ENCODE measurements around the gene NAA80.

Gene NAA80

DNA sequence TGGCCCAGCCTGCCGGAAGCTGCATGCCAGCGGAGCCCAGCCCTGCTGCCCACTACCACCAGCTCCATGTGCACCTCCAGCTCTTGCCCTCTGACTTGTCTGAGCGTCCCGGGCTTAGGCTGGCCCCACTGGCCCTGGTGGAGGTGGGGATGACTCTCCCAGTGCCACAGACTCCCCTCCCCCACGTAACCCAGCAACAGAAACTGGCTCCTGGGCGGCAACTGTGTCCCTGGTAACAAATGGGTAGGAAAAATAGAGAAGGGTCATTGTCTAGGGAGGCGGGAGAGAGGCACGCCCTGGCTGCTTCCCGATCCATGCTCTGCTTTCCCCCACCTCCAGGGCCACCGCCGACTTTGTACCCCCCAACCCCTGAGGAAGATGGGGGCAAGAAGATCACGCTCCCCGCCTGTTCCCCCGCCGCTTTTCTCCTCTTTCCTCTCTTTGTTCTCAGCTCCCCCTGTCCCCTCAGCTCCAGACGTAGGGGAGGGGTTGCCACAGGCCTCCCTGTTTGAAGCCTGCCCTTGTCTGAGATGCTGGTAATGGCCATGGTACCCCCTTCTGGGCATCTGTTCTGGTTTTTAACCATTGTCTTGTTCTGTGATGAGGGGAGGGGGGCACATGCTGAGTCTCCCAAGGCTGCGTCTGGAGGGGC lies 41.0 kb downstream of the NAA80 start:
- no peak for DNase-seq (ENCODE audit: low read depth)

DNA sequence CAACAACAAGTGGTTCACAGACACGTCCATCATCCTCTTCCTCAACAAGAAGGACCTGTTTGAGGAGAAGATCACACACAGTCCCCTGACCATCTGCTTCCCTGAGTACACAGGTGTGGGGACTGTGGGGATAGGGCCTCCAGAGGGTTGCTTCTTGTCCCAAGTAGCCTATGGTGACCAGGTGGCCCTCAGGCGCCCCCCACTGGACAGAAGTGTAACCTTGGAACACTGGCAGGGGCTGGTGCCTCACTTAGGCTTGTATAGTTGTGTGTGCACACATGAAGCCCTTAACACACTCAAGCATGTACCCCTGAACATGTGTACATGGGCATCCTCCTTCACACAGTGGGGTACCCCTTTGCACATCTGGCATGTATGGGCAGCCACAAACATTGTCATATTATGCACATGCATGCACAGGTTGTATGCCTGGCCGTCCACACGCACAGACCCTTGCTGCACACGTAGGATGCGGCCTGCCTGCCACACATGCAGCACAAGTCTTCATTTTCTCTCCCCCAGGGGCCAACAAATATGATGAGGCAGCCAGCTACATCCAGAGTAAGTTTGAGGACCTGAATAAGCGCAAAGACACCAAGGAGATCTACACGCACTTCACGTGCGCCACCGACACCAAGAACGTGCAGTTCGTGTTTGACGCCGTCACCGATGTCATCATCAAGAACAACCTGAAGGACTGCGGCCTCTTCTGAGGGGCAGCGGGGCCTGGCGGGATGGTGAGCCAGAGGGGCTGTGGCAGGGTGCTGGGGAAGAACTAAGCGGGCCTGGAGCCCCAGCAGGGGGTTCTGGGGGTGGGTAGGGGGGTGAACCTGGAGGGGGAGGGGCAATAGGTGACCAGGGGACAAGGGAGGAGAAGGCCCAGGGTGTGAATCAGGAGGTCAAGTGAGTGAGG lies 42.0 kb downstream of the NAA80 start:
- DNase-seq (ENCODE audit: low read depth) = no peak

DNA sequence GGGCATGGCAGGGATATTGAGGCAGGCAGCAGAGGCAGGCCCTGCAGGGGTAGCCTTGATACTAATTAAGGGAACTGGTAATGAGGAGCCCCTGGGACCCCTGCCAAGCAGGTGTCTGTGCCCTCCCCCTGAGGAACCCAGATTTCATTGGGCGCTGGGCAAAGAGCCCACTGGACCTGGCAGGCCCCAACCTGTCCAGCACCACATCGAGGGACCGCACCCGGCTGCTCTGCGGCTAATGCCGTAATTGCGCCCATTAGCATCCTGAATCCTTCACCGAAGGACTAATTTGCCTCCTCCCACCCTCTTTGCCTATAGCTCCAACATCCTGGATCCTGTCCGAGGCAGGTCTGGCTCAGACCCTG lies 44.0 kb downstream of the NAA80 start:
- DNase-seq (ENCODE audit: low read depth) = no peak

DNA sequence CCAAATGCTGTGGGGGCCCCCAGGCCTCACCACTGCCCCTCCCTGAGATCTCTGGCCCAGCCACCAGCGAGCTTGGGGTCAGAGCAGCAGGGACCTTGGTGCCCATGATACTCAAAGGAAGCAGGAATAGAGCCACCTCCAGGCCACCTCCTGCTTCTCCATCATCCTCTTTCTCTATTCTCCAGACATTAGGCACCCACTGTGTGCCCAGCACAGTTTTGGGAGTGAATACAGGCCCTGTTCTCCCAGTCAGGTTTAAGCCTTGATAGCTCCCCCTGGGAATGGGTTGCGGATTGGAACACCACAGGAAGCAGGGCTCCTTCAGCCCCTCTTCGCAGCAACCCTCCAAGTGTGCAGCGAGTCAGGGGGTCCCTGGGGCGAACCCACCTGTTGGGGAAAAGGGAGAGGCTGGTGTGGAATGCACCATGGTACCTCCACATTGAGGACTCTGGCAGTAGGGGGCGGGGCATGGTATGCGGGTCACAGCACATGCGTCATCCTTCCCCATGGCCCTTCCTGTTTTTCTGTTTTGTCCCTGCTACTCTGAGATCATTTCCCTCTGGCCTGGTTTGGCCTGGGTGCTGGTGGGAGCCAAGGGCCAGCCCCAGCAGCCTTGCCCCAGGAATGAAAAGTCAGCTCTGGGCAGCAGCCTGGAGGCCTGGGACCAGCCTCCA lies 44.5 kb downstream of the NAA80 start:
- DNase-seq (ENCODE audit: low read depth) = no peak

DNA sequence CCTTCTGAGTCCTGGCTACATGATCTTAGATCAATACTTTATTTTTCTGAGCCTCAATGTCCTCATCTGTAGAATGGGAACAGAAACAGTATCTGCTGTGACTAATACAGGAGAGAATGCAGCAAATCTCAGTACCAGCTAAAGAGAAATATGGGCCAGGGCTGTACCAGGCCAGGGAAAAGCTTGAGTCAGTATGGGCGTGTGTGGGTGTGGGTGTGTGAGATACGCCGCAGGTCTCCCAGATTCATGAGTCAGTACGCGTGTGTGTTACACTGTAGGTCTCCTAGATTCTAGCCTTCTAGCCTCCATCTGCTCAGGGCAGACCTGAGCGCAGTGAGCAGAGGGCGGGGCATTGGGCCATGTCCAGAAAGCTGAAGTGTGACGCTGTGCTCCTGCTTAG lies 48.0 kb downstream of the NAA80 start:
- DNase-seq (ENCODE audit: low read depth) = no peak

DNA sequence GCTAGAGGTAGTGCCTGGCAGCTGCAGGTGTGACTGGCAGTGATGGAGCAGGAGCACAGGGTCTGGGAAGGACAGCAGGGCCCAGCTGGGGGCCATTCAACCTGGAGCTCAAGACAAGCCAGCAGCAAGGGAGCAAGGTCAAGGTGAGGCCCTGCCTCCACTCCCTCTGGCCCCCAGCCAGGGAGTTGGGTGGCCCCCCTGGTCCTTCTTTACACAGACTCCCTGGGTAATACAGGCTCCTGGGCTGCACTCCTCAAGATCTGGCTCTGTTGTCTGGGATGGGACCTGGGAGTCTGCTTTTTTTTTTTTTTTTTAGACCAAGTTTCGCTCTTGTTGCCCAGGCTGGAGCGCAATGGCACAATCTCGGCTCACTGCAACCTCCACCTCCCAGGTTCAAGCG lies 48.7 kb downstream of the NAA80 start:
- no peak for DNase-seq (ENCODE audit: low read depth)

DNA sequence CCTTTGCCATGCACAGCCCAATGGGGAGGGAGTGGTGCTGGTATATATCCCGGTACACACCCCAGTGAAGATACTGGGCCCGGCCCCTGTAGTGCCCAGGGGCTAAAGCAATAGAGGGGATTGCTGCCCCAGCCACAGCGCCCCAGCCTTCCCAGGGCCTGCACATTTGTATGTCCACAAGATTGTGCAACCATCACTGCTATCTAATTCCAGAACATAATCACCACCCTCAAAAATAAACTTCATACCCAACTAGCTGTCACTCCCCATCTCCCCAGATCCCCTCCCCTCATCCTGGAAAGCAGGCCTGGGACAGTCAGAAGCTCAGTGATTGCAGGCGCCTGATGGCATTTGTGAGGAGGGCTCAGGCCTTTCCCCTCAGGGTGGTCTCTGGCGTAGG lies 49.7 kb downstream of the NAA80 start:
- no peak for DNase-seq (ENCODE audit: low read depth)

DNA sequence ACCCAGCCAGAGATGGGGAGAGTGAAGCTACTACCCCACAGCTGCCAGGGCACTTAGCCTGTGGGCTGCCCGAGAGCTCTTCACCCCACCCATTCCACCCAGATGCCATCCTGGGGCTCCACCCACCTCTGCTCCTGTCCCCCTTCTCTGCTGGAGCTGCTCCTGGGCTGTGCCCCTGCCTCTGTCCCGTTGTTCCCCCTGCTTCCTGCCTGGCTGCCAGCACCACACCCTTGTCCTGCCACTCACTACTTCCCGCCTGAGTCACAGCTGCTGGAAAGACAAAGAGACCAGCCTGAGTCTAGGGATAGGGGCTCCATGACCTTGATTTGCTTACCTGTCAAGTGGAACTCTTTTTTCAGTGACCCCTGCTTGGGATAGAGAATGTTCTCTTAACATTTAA lies 50.8 kb downstream of the NAA80 start:
- no peak for DNase-seq (ENCODE audit: low read depth)

DNA sequence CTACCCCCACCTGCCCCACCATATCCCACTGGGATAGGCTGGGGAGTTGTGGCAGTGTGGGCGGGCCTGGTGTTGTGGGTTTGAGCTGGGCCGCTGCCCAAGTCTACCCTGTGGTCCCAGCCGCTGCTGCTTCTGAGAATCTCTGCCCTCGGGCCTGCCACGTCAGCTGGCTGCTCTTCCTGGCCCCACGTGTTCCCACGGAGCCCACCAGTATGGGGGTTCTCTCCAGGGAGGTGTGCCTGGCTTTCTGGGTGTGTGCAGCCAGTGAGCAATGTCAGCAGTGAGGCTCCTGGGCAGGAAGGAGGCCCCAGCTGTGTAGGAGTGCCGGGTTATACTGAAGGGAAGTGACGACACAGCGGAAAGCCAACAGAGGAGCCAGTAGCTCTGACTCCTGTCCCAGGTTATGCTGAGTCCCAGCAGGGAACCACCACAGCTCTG lies 52.7 kb downstream of the NAA80 start:
- peak; percentile 54 for DNase-seq (ENCODE audit: low read depth)
